B cell (primary cell): ENCODE results near the gene THEMIS2. TPM values are rescaled to one million over a fixed set of nuclear protein-coding genes. Genes with fewer than 3 reads are reported as not detected.
A peak's percentile ranks its signal among the peaks of the same experiment; 100 is the strongest.
"Not testable (repeated sequence)": the region's sequence is repeated elsewhere in the genome, so short reads cannot be mapped to it uniquely, and the experiment has no call there.

Experiments
- ATAC-seq: fragments of 200-7000 bp; cut with Tn5 transposase; one replicate; pipeline ENCODE4 v1.10.0; 2021; ENCODE audit warnings: low read depth, mild to moderate bottlenecking, moderate number of reproducible peaks, moderate library complexity
- CTCF ChIA-PET: fragments of 350-600 bp; sonication (Branson Sonifier 250); formaldehyde crosslinking; loops from one replicate; lab custom pipeline; 2021; ENCODE audit warnings: antibody characterized with exemption, inconsistent platforms; lab: Charles Lee
- POLR2A ChIA-PET: fragments of 350-600 bp; sonication (Branson Sonifier 250); formaldehyde crosslinking; loops from one replicate; lab custom pipeline; 2021; ENCODE audit warnings: antibody characterized with exemption; lab: Charles Lee
- DNase-seq: peaks from one replicate; pipeline ENCODE4 v3.0.0; 2013
- H2AFZ ChIP-seq: 2 replicates; pipeline ENCODE4 v1.6.1; 2012; ENCODE audit warnings: mild to moderate bottlenecking, low read depth, low read length; ENCODE audit not compliant: insufficient read depth, poor library complexity, severe bottlenecking
- H3K27ac ChIP-seq, 2 donors: 1 replicate in 1 of 2; 2 replicates in 1 of 2; pipeline ENCODE4 v1.5.1; 2012 to 2013; ENCODE audit warnings: low read length in 2 of 2, mild to moderate bottlenecking in 2 of 2, moderate library complexity in 1 of 2
- H3K27me3 ChIP-seq, 4 experiments: fragments of 200-600 bp in 1 of 4; sonication (generic) in 1 of 4; replicated peaks in 1 of 4; 1 replicate in 2 of 4; 2 replicates in 2 of 4; pipeline versions ENCODE4 v1.6.1 to v1.7.0; 2013 to 2016; ENCODE audit warnings: low read length in 3 of 4, mild to moderate bottlenecking in 2 of 4, mixed read lengths in 1 of 4, moderate library complexity in 1 of 4; ENCODE audit not compliant: insufficient read depth in 4 of 4, control insufficient read depth in 3 of 4; ENCODE audit errors: control extremely low read depth in 1 of 4
- H3K36me3 ChIP-seq, 2 experiments: replicated peaks in 1 of 2; 1 replicate in 1 of 2; 2 replicates in 1 of 2; pipeline versions ENCODE4 v1.6.1 to v1.7.1; 2013; ENCODE audit warnings: low read length in 1 of 2; ENCODE audit not compliant: insufficient read depth in 2 of 2, control insufficient read depth in 1 of 2; ENCODE audit errors: control extremely low read depth in 1 of 2, extremely low read depth in 1 of 2
- H3K4me1 ChIP-seq, 2 donors: fragments of 200-600 bp in 1 of 2; sonication (generic) in 1 of 2; 1 replicate in 1 of 2; 2 replicates in 1 of 2; pipeline versions ENCODE4 v1.5.1 to v1.6.1; 2013 to 2017; ENCODE audit warnings: low read length in 2 of 2; ENCODE audit not compliant: control insufficient read depth in 2 of 2, insufficient read depth in 2 of 2
- H3K4me2 ChIP-seq: replicated peaks from 2 replicates; pipeline ENCODE3; 2012; ENCODE audit warnings: mild to moderate bottlenecking, low read depth, low read length; ENCODE audit not compliant: poor library complexity, severe bottlenecking
- H3K4me3 ChIP-seq, 5 experiments: fragments of 200-600 bp in 1 of 5; sonication (generic) in 1 of 5; 1 replicate in 3 of 5; 2 replicates in 2 of 5; pipeline versions ENCODE4 v1.5.1 to v1.7.0; 2011 to 2016; ENCODE audit warnings: low read length in 4 of 5, mild to moderate bottlenecking in 4 of 5, low read depth in 2 of 5, control low read depth in 1 of 5, moderate library complexity in 1 of 5; ENCODE audit not compliant: insufficient read depth in 1 of 5; ENCODE audit errors: control extremely low read depth in 1 of 5, extremely low read depth in 1 of 5
- H3K79me2 ChIP-seq: fragments of 200-600 bp; sonication (generic); one replicate; pipeline ENCODE4 v1.6.0; 2016; ENCODE audit warnings: low read length; ENCODE audit not compliant: control insufficient read depth, insufficient read depth
- H3K9ac ChIP-seq: fragments of 200-600 bp; sonication (generic); 2 replicates; pipeline ENCODE4 v1.6.1; 2017; ENCODE audit warnings: mild to moderate bottlenecking, low read length, moderate library complexity
- H3K9me3 ChIP-seq, 3 donors: one replicate each; pipeline versions ENCODE4 v1.6.1 to v1.7.1; 2013; ENCODE audit warnings: low read length in 2 of 3; ENCODE audit not compliant: control insufficient read depth in 2 of 3, insufficient read depth in 1 of 3; ENCODE audit errors: control extremely low read depth in 1 of 3
- H4K20me1 ChIP-seq: 2 replicates; pipeline ENCODE4 v1.6.0; 2012; ENCODE audit warnings: mild to moderate bottlenecking, low read length; ENCODE audit not compliant: insufficient read depth, control insufficient read depth, poor library complexity, severe bottlenecking
- H3K27ac Mint-ChIP-seq: one replicate; pipeline ENCODE4 v1.8.0; 2021; ENCODE audit warnings: mixed read lengths
- H3K27me3 Mint-ChIP-seq: one replicate; pipeline ENCODE4 v1.8.0; 2021; ENCODE audit warnings: mixed read lengths
- H3K4me1 Mint-ChIP-seq: one replicate; pipeline ENCODE4 v1.8.0; 2021; ENCODE audit warnings: mixed read lengths
- H3K4me3 Mint-ChIP-seq: one replicate; pipeline ENCODE4 v1.8.0; 2021; ENCODE audit warnings: mixed read lengths
- H3K9me3 Mint-ChIP-seq: one replicate; pipeline ENCODE4 v1.8.0; 2022; ENCODE audit warnings: mixed read lengths; ENCODE audit not compliant: insufficient read depth
- WGBS: methylation state at CpG from one replicate; pipeline ENCODE4 v1.1.5; 2013; ENCODE audit warnings: missing lambda C conversion rate; ENCODE audit not compliant: insufficient coverage; 5-methylcytosine and 5-hydroxymethylcytosine counted together
- intact Hi-C: fragments of 100-400 bp; cut with micrococcal nuclease; formaldehyde crosslinking; loops from one replicate; pipeline ENCODE4 v1.10.0; 2022
- polyA plus RNA-seq: library from polyadenylated mRNA; depleted of rRNA; stranded (reverse); fragments of >200 nt; gene quantifications from 2 replicates; pipeline ENCODE4 v1.2.3, GENCODE V29; 2012
- total RNA-seq, 2 donors: library from RNA; stranded (reverse); fragments of 120-200 nt in 1 of 2; gene quantifications; 1 replicate in 1 of 2; 2 replicates in 1 of 2; pipeline versions ENCODE4 v1.2.3 to v1.2.4, GENCODE V29; 2013 to 2022
- TF ChIP-seq, protein P1 (sequence below): fragments of 200-600 bp; IDR thresholded peaks from one replicate; pipeline ENCODE4 v1.8.0; 2022; ENCODE audit warnings: antibody characterized with exemption, mild to moderate bottlenecking

THEMIS2 gene
- total and polyA plus RNA-seq, 2 donors (not counting 1 experiment from before 2014, with no cell fraction given): 72.0 to 230 TPM

DNA sequence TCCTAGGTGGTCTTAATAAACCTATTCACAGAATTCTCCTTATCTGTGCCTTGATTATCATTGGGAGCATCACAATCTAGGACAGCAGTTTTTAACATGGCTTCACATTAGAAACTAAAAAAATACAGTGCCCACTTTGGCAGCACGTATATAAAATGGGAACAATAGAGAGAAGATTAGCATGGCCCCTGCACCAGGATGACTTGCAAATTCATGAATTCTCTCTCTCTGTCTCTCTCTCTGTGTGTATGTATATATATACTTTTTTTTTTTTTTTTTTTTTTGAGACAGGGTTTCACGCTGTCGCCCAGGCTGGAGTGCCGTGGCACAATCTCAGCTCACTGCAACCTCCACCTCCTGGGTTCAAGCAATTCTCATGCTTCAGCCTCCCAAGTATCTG lies 47.9 kb upstream of the THEMIS2 start:
- H3K4me3 Mint-ChIP-seq: no peak overlapping the region
- no CpG with 5 or more reads among the region's 4 CpGs for WGBS
- no peak overlapping the region for H3K4me3 ChIP-seq
- no peak overlapping the region for H2AFZ ChIP-seq
- no peak overlapping the region for H3K4me2 ChIP-seq
- H3K9me3 Mint-ChIP-seq: no peaks in the 10 kb centered on the region
- POLR2A ChIA-PET: no interaction called here
- intact Hi-C loops: no loop called here
- peaks cover 9 to 13% of the 10 kb centered on the region in 2 experiments for H3K36me3 ChIP-seq
- CTCF ChIA-PET: no interaction called here
- no peaks in the 10 kb centered on the region for H3K9me3 ChIP-seq
- H3K27ac Mint-ChIP-seq: no peak overlapping the region
- DNase-seq: no peak
- no peak for ATAC-seq
- no peaks in the 10 kb centered on the region for H3K4me1 Mint-ChIP-seq
- H3K27me3 ChIP-seq: no peaks in the 10 kb centered on the region
- no peaks in the 10 kb centered on the region for H3K4me1 ChIP-seq
- TF ChIP-seq, protein P1, sequence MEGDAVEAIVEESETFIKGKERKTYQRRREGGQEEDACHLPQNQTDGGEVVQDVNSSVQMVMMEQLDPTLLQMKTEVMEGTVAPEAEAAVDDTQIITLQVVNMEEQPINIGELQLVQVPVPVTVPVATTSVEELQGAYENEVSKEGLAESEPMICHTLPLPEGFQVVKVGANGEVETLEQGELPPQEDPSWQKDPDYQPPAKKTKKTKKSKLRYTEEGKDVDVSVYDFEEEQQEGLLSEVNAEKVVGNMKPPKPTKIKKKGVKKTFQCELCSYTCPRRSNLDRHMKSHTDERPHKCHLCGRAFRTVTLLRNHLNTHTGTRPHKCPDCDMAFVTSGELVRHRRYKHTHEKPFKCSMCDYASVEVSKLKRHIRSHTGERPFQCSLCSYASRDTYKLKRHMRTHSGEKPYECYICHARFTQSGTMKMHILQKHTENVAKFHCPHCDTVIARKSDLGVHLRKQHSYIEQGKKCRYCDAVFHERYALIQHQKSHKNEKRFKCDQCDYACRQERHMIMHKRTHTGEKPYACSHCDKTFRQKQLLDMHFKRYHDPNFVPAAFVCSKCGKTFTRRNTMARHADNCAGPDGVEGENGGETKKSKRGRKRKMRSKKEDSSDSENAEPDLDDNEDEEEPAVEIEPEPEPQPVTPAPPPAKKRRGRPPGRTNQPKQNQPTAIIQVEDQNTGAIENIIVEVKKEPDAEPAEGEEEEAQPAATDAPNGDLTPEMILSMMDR: no peak
- H4K20me1 ChIP-seq: no peaks in the 10 kb centered on the region
- no peak overlapping the region for H3K9ac ChIP-seq
- no peak overlapping the region for H3K27ac ChIP-seq
- H3K79me2 ChIP-seq: no peaks in the 10 kb centered on the region
- H3K27me3 Mint-ChIP-seq: no peaks in the 10 kb centered on the region

DNA sequence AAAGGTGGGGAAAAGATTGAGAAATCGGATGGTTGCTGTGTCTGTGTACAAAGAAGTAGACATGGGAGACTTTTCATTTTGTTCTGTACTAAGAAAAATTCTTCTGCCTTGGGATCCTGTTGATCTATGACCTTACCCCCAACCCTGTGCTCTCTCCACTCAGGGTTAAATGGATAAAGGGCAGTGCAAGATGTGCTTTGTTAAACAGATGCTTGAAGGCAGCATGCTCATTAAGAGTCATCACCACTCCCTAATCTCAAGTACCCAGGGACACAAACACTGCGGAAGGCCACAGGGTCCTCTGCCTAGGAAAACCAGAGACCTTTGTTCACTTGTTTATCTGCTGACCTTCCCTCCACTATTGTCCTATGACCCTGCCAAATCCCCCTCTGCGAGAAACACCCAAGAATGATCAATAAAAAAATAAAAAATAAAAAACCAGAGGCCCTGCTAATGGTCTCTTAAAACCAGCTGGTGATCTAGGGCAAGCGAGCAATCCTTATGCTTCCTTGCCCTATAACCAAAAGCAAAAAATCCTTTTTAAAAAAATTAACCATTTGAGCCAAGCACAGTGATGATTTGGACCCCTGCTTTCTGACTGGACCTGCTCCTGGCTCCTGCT lies 42.9 kb upstream of the THEMIS2 start:
- H3K27ac Mint-ChIP-seq: peak overlapping the region; percentile 70
- H3K9me3 ChIP-seq, H3K27me3 Mint-ChIP-seq, DNase-seq, intact Hi-C loops, ATAC-seq, H3K9me3 Mint-ChIP-seq, H4K20me1 ChIP-seq, H3K27me3 ChIP-seq: not testable (repeated sequence)
- peak overlapping the region; percentile 94 for H3K4me3 Mint-ChIP-seq
- H3K4me1 ChIP-seq: peaks cover 12 to 17% of the 10 kb centered on the region in 2 donors
- POLR2A ChIA-PET: interaction anchor here (0.7 to 1.5 kb wide), 2 partner anchors 57 to 753 kb away, joined by 4 to 7 read pairs; partner anchors contain the start of gene STX12
- peak overlapping the region; percentile 100 for H2AFZ ChIP-seq
- CTCF ChIA-PET: interaction anchor here (0.6 to 1.0 kb wide), 2 partner anchors 19 to 726 kb away, joined by 3 to 4 read pairs; no protein-coding TSS in a partner anchor
- 100% methylated on average over 1 of the region's 4 CpGs for WGBS
- peak overlapping the region in 1 of 5 experiments; percentile 98 for H3K4me3 ChIP-seq
- peak overlapping the region; percentile 98 for H3K9ac ChIP-seq
- H3K79me2 ChIP-seq: peaks cover 47% of the 10 kb centered on the region
- H3K4me1 Mint-ChIP-seq: peaks cover 23% of the 10 kb centered on the region
- H3K36me3 ChIP-seq: peaks cover 0 to 18% of the 10 kb centered on the region in 2 experiments
- peak overlapping the region; percentile 95 for H3K4me2 ChIP-seq
- H3K27ac ChIP-seq: peak overlapping the region in 1 of 2 donors; percentile 55
